ENCODE results near the gene QARS1.

Gene QARS1

DNA sequence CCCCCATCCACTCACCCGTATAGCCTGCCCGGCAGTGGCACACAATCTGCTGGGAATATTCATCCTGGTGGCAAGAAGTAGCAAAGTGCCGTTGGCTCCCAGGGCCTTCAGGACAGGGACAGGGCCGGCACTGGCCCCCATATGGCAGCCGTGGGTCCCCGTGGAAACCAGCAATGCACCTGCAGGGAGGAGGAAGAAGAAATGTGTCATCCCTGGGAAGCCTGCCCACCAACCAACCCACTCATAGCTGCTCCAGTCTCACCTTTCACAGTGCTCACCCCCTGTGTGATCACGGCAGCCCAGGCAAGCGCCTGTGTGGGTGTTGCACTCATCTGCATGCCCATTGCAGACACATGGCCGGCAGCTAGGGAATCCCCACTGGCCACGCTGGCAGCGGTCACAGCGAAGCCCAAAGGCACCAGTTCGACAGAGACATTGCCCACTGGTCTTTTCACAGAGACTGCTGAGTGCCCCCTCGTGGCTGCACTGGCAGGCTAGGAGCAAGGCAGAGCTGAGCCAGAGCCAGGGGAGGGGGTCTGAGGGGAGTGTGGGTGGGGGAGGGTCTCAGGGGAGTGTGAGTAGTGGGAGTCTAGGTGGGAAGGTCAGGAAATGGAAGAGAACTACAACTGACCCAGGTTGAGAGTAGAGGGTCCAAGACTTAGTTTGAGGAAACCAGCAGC lies 20.6 kb upstream of the QARS1 start:
- Mint-ChIP-seq H3K4me3 (no peak overlapping the region), H3K36me3 (ENCODE audit: low read depth) (peaks cover 80% of the 10 kb centered on the region), H3K27ac (no peak overlapping the region), H3K27me3 (no peaks in the 10 kb centered on the region), H3K9me3 (no peaks in the 10 kb centered on the region), H3K4me1 (ENCODE audit: low read depth) (peaks cover 15% of the 10 kb centered on the region)
- intact Hi-C loops (cut with micrococcal nuclease) = no loop called here

GRCh38 chr3:49124203-49124602 lies 19.6 kb upstream of the QARS1 start:
- Mint-ChIP-seq H3K4me1 (ENCODE audit: low read depth) (peaks cover 23% of the 10 kb centered on the region), H3K27me3 (no peaks in the 10 kb centered on the region), H3K36me3 (ENCODE audit: low read depth) (peaks cover 71% of the 10 kb centered on the region), H3K9me3 (no peaks in the 10 kb centered on the region), H3K27ac (no peak overlapping the region), H3K4me3 (no peak overlapping the region)
- intact Hi-C loops (cut with micrococcal nuclease) = no loop called here

DNA sequence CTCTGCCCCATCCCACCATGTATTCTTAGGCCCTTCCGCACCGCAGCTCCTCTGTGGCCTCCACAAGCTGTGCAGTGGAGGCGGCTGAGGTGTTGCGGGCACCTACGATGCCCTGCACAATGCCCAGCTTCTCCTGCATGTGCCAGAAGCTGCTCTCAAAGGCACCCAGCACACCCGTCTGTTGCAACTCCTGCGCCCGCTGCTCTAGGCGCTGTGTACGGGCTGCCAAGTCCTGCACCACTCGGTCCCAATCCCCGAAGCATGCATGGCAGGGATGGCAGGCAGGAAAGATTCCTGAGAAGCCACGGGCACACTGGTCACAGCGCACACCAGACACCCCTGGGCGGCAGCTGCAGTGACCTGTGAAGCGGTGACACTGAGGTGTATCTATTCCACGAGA lies 19.1 kb upstream of the QARS1 start:
- Mint-ChIP-seq H3K4me3 (no peak overlapping the region), H3K9me3 (no peaks in the 10 kb centered on the region), H3K4me1 (ENCODE audit: low read depth) (peaks cover 28% of the 10 kb centered on the region), H3K27ac (no peak overlapping the region), H3K27me3 (no peaks in the 10 kb centered on the region), H3K36me3 (ENCODE audit: low read depth) (peaks cover 71% of the 10 kb centered on the region)
- intact Hi-C loops (cut with micrococcal nuclease) = no loop called here

- Mint-ChIP-seq H3K4me3 (no peak overlapping the region), H3K36me3 (ENCODE audit: low read depth) (peaks cover 71% of the 10 kb centered on the region), H3K9me3 (no peaks in the 10 kb centered on the region), H3K27me3 (no peaks in the 10 kb centered on the region), H3K4me1 (ENCODE audit: low read depth) (peaks cover 28% of the 10 kb centered on the region), H3K27ac (no peak overlapping the region)
- intact Hi-C loops (cut with micrococcal nuclease) = no loop called here
Observed at GRCh38 chr3:49122886-49123545, 18.5 kb upstream of the QARS1 start.

DNA sequence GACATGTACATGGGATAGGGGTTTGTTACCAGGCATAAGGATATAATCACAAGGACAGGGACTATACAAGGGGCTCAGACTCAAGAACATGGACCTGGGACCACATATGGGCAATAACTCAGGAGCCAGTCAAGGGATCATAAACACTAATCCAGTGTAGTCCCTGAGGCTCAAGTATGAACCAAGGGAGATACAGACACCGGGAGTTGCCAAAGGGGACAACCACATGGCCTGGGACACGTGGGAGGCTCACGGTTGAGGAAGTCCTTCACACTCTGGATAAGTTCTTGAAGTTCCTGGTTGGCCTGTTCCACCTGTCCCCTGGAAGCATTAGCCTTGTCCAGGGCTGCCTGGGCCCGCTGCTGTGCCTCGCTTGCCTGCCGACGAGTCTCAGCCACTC lies 17.9 kb upstream of the QARS1 start:
- Mint-ChIP-seq H3K4me1 (ENCODE audit: low read depth) (peaks cover 28% of the 10 kb centered on the region), H3K9me3 (no peaks in the 10 kb centered on the region), H3K27ac (no peak overlapping the region), H3K4me3 (no peak overlapping the region), H3K27me3 (no peaks in the 10 kb centered on the region), H3K36me3 (ENCODE audit: low read depth) (peaks cover 74% of the 10 kb centered on the region)
- intact Hi-C loops (cut with micrococcal nuclease) = no loop called here

DNA sequence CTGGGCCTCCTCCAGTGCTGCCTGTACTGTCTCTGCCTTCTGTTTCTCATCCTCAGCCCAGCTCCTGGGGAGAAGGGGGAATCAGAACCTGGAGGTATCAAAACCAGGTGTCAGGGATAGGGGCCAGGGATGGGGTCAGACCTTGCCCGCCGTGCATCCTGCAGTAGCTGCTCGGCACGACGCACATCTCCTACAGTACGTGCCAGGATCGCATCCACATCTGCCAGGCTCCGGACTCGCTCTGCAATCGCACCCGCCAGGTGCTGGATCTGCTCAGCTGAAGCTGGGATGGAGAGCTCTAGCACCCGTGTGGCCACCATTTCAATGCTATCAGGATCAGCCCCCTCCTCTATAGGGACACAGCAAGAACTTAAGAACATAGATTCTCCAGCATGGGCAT lies 17.5 kb upstream of the QARS1 start:
- Mint-ChIP-seq H3K4me3 (no peak overlapping the region), H3K27me3 (no peaks in the 10 kb centered on the region), H3K9me3 (no peaks in the 10 kb centered on the region), H3K4me1 (ENCODE audit: low read depth) (peaks cover 28% of the 10 kb centered on the region), H3K36me3 (ENCODE audit: low read depth) (peaks cover 78% of the 10 kb centered on the region), H3K27ac (peak overlapping the region; percentile 82)
- intact Hi-C loops (cut with micrococcal nuclease) = no loop called here

DNA sequence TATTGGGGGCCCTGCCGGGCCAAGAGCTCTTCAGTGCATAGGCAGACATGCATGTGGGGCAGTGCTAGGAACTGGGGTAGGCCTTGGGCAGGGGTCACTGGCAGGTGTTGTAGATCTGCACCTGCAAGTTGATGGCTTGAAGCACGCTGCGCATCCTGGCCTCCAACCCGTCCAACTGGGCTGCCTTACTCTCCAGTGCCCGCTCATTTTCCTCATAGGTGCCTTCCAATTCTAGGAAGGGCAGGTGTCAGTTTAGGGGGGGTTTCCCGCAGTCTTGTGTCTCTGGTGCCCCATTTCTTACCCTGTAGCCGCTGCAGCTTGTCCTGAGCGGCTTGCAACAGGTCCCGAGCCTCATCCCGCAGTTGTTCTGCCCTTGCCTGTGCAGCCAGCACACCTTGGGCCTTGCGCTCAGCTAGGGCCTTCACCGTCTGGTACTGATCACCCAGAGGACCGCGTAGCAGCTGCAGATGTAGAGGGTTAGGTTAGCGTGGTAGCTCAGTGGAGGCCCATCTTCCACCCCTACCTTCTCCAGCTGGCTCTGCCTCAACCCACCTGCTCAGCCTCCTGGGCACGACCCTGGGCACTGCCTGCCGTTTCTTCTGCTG lies 16.7 kb upstream of the QARS1 start:
- intact Hi-C loops (cut with micrococcal nuclease) = no loop called here
- Mint-ChIP-seq H3K27me3 (no peaks in the 10 kb centered on the region), H3K27ac (peak overlapping the region; percentile 82), H3K4me1 (ENCODE audit: low read depth) (peaks cover 28% of the 10 kb centered on the region), H3K9me3 (no peaks in the 10 kb centered on the region), H3K36me3 (ENCODE audit: low read depth) (peaks cover 83% of the 10 kb centered on the region), H3K4me3 (peak overlapping the region; percentile 80)

GRCh38 chr3:49120438-49121131 lies 16.0 kb upstream of the QARS1 start, which contains the start of gene USP19:
USP19 (minus strand) TSS chr3:49120823; CDS start chr3:49119145, 1,678 bp downstream.
- Mint-ChIP-seq H3K9me3 (no peaks in the 10 kb centered on the region), H3K4me3 (peak within 1 kb of the TSS; percentile 80), H3K27ac (peak within 1 kb of the TSS; percentile 82), H3K4me1 (ENCODE audit: low read depth) (peaks cover 28% of the 10 kb centered on the region), H3K27me3 (no peaks in the 10 kb centered on the region), H3K36me3 (ENCODE audit: low read depth) (peaks cover 83% of the 10 kb centered on the region)
- intact Hi-C loops (cut with micrococcal nuclease) = loop anchor here (1.0 kb wide), 2 partner anchors 16 to 26 kb away; partner anchors contain the start of genes QARS1 and QRICH1

GRCh38 chr3:49120096-49120437 lies 15.5 kb upstream of the QARS1 start:
- Mint-ChIP-seq H3K9me3 (no peaks in the 10 kb centered on the region), H3K4me1 (ENCODE audit: low read depth) (peaks cover 28% of the 10 kb centered on the region), H3K36me3 (ENCODE audit: low read depth) (peaks cover 83% of the 10 kb centered on the region), H3K4me3 (peak overlapping the region; percentile 80), H3K27ac (peak overlapping the region; percentile 82), H3K27me3 (no peaks in the 10 kb centered on the region)
- intact Hi-C loops (cut with micrococcal nuclease) = loop anchor here (1.0 kb wide), 2 partner anchors 16 to 26 kb away; partner anchors contain the start of genes QARS1 and QRICH1

DNA sequence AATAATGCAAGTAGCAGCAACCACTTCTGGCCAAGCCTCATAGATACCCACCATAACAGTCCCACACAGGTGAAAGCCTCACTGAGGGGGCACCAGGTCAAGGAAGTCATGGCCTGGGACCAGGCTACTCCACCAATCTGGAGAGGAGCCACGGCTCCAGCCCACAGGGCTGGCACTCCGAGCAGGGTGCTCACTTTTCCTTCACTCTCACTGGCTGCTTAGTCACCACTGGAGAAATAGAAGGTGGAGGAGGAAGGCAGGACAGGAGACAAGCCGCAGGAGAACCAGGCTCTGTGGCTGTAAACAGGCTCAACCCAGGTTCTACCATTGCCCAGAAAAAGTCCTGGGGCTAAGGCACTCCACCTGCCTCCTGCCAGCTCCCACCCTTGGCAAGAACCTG lies 14.9 kb upstream of the QARS1 start:
- Mint-ChIP-seq H3K27me3 (no peaks in the 10 kb centered on the region), H3K27ac (peak overlapping the region; percentile 82), H3K9me3 (no peaks in the 10 kb centered on the region), H3K36me3 (ENCODE audit: low read depth) (peaks cover 83% of the 10 kb centered on the region), H3K4me1 (ENCODE audit: low read depth) (peaks cover 28% of the 10 kb centered on the region), H3K4me3 (peak overlapping the region; percentile 80)
- intact Hi-C loops (cut with micrococcal nuclease) = no loop called here

- Mint-ChIP-seq H3K27ac (peak overlapping the region; percentile 31), H3K4me3 (no peak overlapping the region), H3K36me3 (ENCODE audit: low read depth) (peaks cover 83% of the 10 kb centered on the region), H3K27me3 (no peaks in the 10 kb centered on the region), H3K9me3 (no peaks in the 10 kb centered on the region), H3K4me1 (ENCODE audit: low read depth) (peaks cover 28% of the 10 kb centered on the region)
- intact Hi-C loops (cut with micrococcal nuclease) = no loop called here
Observed at GRCh38 chr3:49119036-49119435, 14.5 kb upstream of the QARS1 start.

- Mint-ChIP-seq H3K27ac (no peak overlapping the region), H3K9me3 (no peaks in the 10 kb centered on the region), H3K4me1 (ENCODE audit: low read depth) (no peaks in the 10 kb centered on the region), H3K4me3 (no peak overlapping the region), H3K27me3 (no peaks in the 10 kb centered on the region), H3K36me3 (ENCODE audit: low read depth) (peaks cover 99% of the 10 kb centered on the region)
- intact Hi-C loops (cut with micrococcal nuclease) = no loop called here
Observed at GRCh38 chr3:49112262-49112661, 7.7 kb upstream of the QARS1 start.

- intact Hi-C loops (cut with micrococcal nuclease) = no loop called here
- peaks cover 93% of the 10 kb centered on the region for H3K36me3 Mint-ChIP-seq (ENCODE audit: low read depth)
- no peaks in the 10 kb centered on the region for H3K27me3 Mint-ChIP-seq
- H3K9me3 Mint-ChIP-seq = no peaks in the 10 kb centered on the region
- H3K4me1 Mint-ChIP-seq (ENCODE audit: low read depth) = no peaks in the 10 kb centered on the region
- H3K27ac Mint-ChIP-seq = no peak overlapping the region
- no peak overlapping the region for H3K4me3 Mint-ChIP-seq
Observed at GRCh38 chr3:49111347-49111746, 6.8 kb upstream of the QARS1 start.

DNA sequence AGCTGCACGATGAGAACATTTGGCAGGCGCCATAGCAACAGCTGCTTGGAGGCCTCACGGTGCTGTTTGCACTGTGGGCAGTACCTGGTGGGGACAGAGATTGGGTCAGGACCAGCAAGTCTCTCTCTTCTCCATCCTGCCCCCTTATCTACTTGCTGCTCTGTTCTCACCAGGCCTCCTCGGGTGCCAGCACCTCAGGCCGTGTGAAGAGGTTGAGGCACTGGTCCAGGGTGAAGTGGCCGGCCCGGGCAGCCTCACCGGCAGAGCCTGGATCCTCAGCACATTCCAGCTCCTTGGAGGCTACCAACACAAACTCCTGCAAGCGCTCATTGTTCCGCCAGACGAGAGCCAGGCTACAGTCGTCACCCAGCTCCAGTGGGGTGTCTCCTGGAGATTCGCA lies 6.2 kb upstream of the QARS1 start:
- Mint-ChIP-seq H3K27me3 (no peaks in the 10 kb centered on the region), H3K4me3 (no peak overlapping the region)
- intact Hi-C loops (cut with micrococcal nuclease) = no loop called here

More for the DNA sequence above, 6.2 kb upstream of the QARS1 start:
- peaks cover 87% of the 10 kb centered on the region for H3K36me3 Mint-ChIP-seq (ENCODE audit: low read depth)
- no peak overlapping the region for H3K27ac Mint-ChIP-seq
- no peaks in the 10 kb centered on the region for H3K9me3 Mint-ChIP-seq
- H3K4me1 Mint-ChIP-seq (ENCODE audit: low read depth) = peaks cover 2% of the 10 kb centered on the region
